GM23248 (cell line): ENCODE measurements around the gene NTNG1.

Experiments used
- EZH2 ChIP-seq: fragments of 200-600 bp; sonication (generic); IDR thresholded peaks from 2 replicates; pipeline ENCODE4 v1.6.1; 2018; ENCODE audit warnings: antibody characterized with exemption, mild to moderate bottlenecking; ENCODE audit not compliant: insufficient read depth, poor library complexity, severe bottlenecking
- EZH2phosphoT487 ChIP-seq: fragments of 200-600 bp; sonication (generic); IDR thresholded peaks from 2 replicates; pipeline ENCODE4 v1.6.1; 2018; ENCODE audit warnings: antibody characterized with exemption, moderate library complexity, mild to moderate bottlenecking, low read depth; ENCODE audit not compliant: insufficient read depth

DNA sequence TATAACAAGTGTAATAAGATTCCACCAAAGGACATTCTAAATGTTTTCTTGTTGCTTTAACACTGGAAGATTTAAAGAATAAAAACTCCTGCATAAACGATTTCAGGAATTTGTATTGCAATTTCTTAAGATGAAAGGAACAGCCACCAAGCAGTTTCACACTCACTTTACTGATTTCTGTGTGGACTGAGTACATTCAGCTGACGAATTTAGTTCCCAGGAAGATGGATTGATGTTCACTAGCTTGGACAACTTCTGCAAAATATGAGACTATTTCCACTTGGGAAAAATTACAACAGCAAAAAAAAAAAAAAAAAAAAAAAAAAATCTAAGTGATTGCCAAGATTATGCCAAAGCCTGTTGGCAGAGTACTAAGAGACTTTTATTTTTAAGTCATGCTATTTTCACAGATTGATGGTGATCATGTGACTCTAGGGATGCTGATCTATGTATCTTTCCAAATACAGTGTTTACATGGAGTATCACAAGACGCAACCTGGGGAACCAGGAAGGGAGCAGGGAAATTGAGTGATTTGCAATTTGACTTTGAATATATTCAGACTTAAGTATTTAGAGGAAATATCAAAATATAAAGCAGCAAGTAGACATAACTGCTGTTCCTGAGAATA is 341.0 kb downstream of the NTNG1 start:
- TF ChIP-seq EZH2phosphoT487 (no peak), EZH2 (no peak)
